Loucy (cell line): ENCODE data around the gene PCDHGA6.
"Not testable (repeated sequence)": the region's sequence is repeated elsewhere in the genome, so short reads cannot be mapped to it uniquely, and the experiment has no call there.

Experiments
- H2AFZ ChIP-seq: fragments of 200-600 bp; sonication (generic); 2 replicates; pipeline ENCODE4 v1.6.0; 2016; ENCODE audit warnings: antibody characterized with exemption, mild to moderate bottlenecking, low read length, moderate library complexity
- H3F3A ChIP-seq: fragments of 200-600 bp; 2 replicates; pipeline ENCODE4 v1.6.0; 2016; ENCODE audit warnings: antibody characterized with exemption, low read depth, mild to moderate bottlenecking
- H3K27me3 ChIP-seq: fragments of 200-600 bp; sonication (generic); 2 replicates; pipeline ENCODE4 v1.6.1; 2014; ENCODE audit warnings: low read length, mild to moderate bottlenecking; ENCODE audit not compliant: insufficient read depth, poor library complexity, severe bottlenecking
- H3K36me3 ChIP-seq: fragments of 200-600 bp; sonication (generic); 2 replicates; pipeline ENCODE4 v1.6.1; 2016; ENCODE audit warnings: low read length; ENCODE audit not compliant: insufficient read depth
- H3K4me1 ChIP-seq: fragments of 200-600 bp; sonication (generic); 2 replicates; pipeline ENCODE4 v1.5.1; 2014; ENCODE audit warnings: low read length, mild to moderate bottlenecking; ENCODE audit not compliant: insufficient read depth, poor library complexity, severe bottlenecking
- H3K4me2 ChIP-seq: fragments of 200-600 bp; sonication (generic); 2 replicates; pipeline ENCODE4 v1.6.0; 2014; ENCODE audit warnings: antibody characterized with exemption, low read length, low read depth, mild to moderate bottlenecking; ENCODE audit not compliant: poor library complexity, severe bottlenecking
- H3K4me3 ChIP-seq: fragments of 200-600 bp; sonication (generic); 2 replicates; pipeline ENCODE4 v1.5.1; 2014; ENCODE audit warnings: low read length, mild to moderate bottlenecking, mixed read lengths; ENCODE audit not compliant: poor library complexity, severe bottlenecking
- H3K79me2 ChIP-seq: fragments of 200-600 bp; sonication (generic); 2 replicates; pipeline ENCODE4 v1.6.1; 2014; ENCODE audit warnings: low read length; ENCODE audit not compliant: insufficient read depth
- H3K9ac ChIP-seq: fragments of 200-600 bp; sonication (generic); 2 replicates; pipeline ENCODE4 v1.6.0; 2014; ENCODE audit warnings: mild to moderate bottlenecking, low read depth, low read length, moderate library complexity; ENCODE audit not compliant: poor library complexity, severe bottlenecking
- H3K9me2 ChIP-seq: fragments of 200-600 bp; sonication (generic); replicated peaks from 2 replicates; pipeline ENCODE4 v1.6.1; 2016; ENCODE audit warnings: low read depth, low read length, mixed read lengths
- H3K9me3 ChIP-seq: fragments of 200-600 bp; sonication (generic); 2 replicates; pipeline ENCODE4 v1.6.1; 2014; ENCODE audit warnings: mild to moderate bottlenecking, antibody characterized with exemption, low read length, low read depth; ENCODE audit not compliant: insufficient read depth
- H4K20me1 ChIP-seq: fragments of 200-600 bp; sonication (generic); 2 replicates; pipeline ENCODE4 v1.6.0; 2014; ENCODE audit warnings: antibody characterized with exemption, low read length, mild to moderate bottlenecking; ENCODE audit not compliant: insufficient read depth, poor library complexity, severe bottlenecking
- CTCF ChIP-seq: fragments of 200-600 bp; sonication (generic); conservative IDR thresholded peaks from 2 replicates; pipeline ENCODE4 v1.5.1; 2014; ENCODE audit warnings: mild to moderate bottlenecking, antibody characterized with exemption, low read length
- EZH2phosphoT487 ChIP-seq: fragments of 200-600 bp; IDR thresholded peaks from 2 replicates; pipeline ENCODE4 v1.6.1; 2018; ENCODE audit warnings: antibody characterized with exemption, mild to moderate bottlenecking, moderate library complexity, borderline replicate concordance

The PCDHGA6 gene

GRCh38 chr5:141330299-141331080, 43.2 kb upstream of the PCDHGA6 start, which contains the start of gene PCDHGA1:
Gene PCDHGA1, plus strand, starts transcription at chr5:141330514.
- no peak within 1 kb of the TSS for H3K9ac ChIP-seq
- no peak within 1 kb of the TSS for H3K4me3 ChIP-seq
- no peak for TF ChIP-seq EZH2phosphoT487
- peak; percentile 1 for TF ChIP-seq CTCF
- no peaks in the 10 kb centered on the region for H3K9me2 ChIP-seq
- no peaks in the 10 kb centered on the region for H3K36me3 ChIP-seq
- H3F3A ChIP-seq, result no peaks in the 10 kb centered on the region
- H3K27me3 ChIP-seq, result no peaks in the 10 kb centered on the region
- H3K4me1 ChIP-seq, result no peaks in the 10 kb centered on the region
- H3K79me2 ChIP-seq, result no peaks in the 10 kb centered on the region
- H3K4me2 ChIP-seq, result no peak within 1 kb of the TSS
- no peak within 1 kb of the TSS for H2AFZ ChIP-seq
- no peaks in the 10 kb centered on the region for H3K9me3 ChIP-seq
- no peaks in the 10 kb centered on the region for H4K20me1 ChIP-seq

- not testable (repeated sequence) for H3K27me3 ChIP-seq, H3K4me3 ChIP-seq
These were observed 41.1 kb upstream of the PCDHGA6 start for GRCh38 chr5:141332571-141332970.

GRCh38 chr5:141338538-141339306, 35.0 kb upstream of the PCDHGA6 start, which contains the start of gene PCDHGA2:
Gene PCDHGA2, plus strand, starts transcription at chr5:141338760.
- no peaks in the 10 kb centered on the region for H3F3A ChIP-seq
- H4K20me1 ChIP-seq, result no peaks in the 10 kb centered on the region
- H3K4me3 ChIP-seq, result no peak within 1 kb of the TSS
- H3K9me2 ChIP-seq, result no peaks in the 10 kb centered on the region
- H3K4me1 ChIP-seq, result no peaks in the 10 kb centered on the region
- H3K27me3 ChIP-seq, result no peaks in the 10 kb centered on the region
- H2AFZ ChIP-seq, result no peak within 1 kb of the TSS
- H3K36me3 ChIP-seq, result no peaks in the 10 kb centered on the region
- no peak within 1 kb of the TSS for H3K9ac ChIP-seq
- no peaks in the 10 kb centered on the region for H3K9me3 ChIP-seq
- no peaks in the 10 kb centered on the region for H3K79me2 ChIP-seq
- no peak within 1 kb of the TSS for H3K4me2 ChIP-seq
- TF ChIP-seq EZH2phosphoT487, result no peak
- no peak for TF ChIP-seq CTCF

More at GRCh38 chr5:141332571-141332970, 41.1 kb upstream of the PCDHGA6 start:
- H3K36me3 ChIP-seq, H3K9ac ChIP-seq, H3K4me2 ChIP-seq, H2AFZ ChIP-seq, H4K20me1 ChIP-seq, H3K9me3 ChIP-seq, H3K4me1 ChIP-seq, H3K79me2 ChIP-seq, H3K9me2 ChIP-seq, H3F3A ChIP-seq: not testable (repeated sequence)

GRCh38 chr5:141340781-141341354, 32.8 kb upstream of the PCDHGA6 start:
- H2AFZ ChIP-seq, H3K9ac ChIP-seq, H3K36me3 ChIP-seq, H3F3A ChIP-seq, H3K4me1 ChIP-seq, H3K9me2 ChIP-seq, H3K4me3 ChIP-seq, H3K27me3 ChIP-seq, H3K9me3 ChIP-seq, H3K79me2 ChIP-seq, H3K4me2 ChIP-seq, H4K20me1 ChIP-seq: not testable (repeated sequence)
